Measurements from ENCODE around the gene SPTBN1. TPM values are rescaled to one million over a fixed set of nuclear protein-coding genes. Genes with fewer than 3 reads are reported as not detected.

SPTBN1 gene
- total RNA-seq, 1 donor: 206 TPM

DNA sequence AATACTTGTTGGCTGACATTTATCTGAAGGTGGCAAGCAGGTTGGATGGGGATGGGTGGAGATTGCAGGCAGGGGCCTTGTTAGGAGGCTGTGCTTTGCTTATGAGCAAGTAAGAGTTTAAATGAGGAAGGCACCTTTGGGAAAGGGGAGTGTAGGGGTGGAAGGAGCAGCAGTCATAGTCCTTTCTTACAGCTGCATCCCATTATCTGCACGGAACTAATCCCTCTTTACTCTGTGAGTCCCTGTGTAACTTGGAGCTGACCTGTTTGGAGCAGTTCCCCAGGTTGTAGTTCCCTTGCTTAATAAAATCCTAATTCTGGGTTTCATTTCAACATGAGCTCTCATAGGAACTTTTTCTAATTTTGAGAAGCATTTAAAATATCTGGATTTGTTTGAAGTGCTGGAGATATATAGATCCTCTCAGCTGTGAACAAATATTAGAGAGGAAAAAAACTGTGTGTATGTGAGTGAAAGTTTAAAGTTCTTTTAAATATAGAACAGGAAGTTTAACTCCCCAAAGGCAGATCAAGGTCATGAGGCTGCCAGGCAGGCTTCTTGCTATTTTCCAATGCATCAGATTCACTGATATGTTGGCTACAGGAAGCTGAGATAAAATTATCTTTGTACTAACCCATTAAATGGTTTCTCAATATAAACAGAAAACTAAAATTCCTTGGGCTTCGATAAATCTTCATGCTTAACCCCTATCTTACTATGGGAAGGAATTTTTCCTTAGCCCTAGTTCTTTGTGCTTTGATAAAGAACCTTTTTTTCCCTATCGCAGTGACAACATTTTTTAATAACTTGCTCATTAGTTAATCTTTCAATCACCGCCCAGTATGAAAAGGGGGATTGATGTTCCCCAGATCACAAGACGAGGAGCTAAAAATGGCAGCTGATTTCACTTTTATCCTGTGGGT lies 162.8 kb downstream of the SPTBN1 start:
- no peak for DNase-seq (ENCODE audit: low read depth in 2 of 3, low spot score in 2 of 3)

DNA sequence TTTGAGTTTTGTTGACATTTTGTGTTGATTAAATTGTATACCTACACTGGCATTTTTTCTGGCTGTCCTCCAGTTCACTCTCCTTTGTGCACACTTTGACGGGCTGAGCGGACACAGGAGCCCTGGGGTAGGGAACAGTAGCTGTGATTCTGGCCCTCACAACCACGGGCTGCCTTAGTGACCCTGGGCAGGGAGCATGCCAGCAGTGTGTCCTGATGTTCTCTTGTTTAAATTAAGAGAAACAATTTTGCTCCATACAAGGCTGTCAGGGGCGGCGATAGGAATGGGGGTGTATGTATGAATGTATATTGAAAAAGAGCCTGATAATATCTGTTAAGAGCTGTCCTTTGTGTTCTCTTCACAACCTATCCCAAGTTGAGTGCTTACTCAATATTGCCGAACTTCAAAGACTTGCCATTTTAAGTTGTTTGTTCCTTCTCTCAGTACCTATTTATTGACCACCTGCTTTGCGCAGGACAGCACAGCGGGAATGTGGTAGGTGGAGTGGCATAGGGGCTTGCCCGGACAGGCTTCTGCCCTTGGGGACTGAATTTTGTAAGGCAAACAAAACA lies 163.6 kb downstream of the SPTBN1 start:
- no peak for DNase-seq (ENCODE audit: low read depth in 2 of 3, low spot score in 2 of 3)

DNA sequence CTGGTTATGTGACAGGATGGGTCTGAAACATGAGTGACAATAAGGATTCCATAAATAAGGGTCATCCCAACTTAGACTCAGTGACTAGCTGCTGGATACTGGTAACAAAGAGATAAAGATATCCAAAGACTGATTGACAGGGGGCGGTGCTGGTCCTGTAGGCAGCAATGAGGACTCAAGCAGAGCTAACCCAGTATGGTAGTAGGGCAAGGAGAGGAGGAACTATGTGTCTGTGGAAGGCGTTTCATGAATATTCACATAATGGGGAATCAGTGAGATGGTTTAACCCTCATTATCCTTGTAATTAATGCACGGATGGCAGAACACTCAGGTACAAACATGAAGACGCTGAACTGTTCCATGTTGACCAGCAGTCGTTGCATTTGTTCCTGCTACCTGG lies 164.8 kb downstream of the SPTBN1 start:
- DNase-seq (ENCODE audit: low read depth in 2 of 3, low spot score in 2 of 3): no peak

DNA sequence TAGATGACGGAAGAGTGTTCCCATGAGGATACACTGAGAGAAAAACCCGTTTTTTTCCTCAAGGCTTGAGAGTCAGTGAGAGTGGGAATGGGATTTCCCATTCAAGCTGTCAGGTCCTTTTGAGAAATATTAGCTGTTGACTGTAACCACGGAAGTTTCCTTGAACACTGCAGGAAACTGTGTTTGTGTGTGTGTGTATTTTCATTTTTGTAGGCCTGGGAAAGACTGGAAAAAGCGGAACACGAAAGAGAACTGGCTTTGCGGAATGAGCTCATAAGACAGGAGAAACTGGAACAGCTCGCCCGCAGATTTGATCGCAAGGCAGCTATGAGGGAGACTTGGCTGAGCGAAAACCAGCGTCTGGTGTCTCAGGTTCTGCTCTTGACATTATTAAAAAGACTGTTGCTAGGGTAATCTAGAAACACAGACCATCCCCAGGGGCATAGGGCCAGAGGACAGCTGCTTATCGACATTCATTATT lies 168.5 kb downstream of the SPTBN1 start:
- DNase-seq (ENCODE audit: low read depth in 2 of 3, low spot score in 2 of 3): no peak

DNA sequence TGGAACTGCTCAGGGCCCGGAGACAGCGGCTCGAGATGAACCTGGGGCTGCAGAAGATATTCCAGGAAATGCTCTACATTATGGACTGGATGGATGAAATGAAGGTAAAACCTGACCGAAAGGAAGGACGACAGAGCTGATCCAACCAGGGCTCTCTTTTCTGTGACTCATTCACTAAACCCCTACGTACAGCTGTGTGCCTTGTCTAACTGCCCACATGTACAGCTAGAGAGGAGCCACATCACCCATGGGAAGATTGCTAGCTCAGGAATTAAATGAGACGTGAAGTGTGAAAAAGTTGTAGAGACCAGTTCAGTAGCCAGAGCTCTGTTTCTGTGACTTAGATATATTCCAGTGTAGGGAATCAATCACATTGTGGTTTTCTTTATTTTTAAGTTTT lies 170.0 kb downstream of the SPTBN1 start:
- DNase-seq (ENCODE audit: low read depth in 2 of 3, low spot score in 2 of 3): no peak

DNA sequence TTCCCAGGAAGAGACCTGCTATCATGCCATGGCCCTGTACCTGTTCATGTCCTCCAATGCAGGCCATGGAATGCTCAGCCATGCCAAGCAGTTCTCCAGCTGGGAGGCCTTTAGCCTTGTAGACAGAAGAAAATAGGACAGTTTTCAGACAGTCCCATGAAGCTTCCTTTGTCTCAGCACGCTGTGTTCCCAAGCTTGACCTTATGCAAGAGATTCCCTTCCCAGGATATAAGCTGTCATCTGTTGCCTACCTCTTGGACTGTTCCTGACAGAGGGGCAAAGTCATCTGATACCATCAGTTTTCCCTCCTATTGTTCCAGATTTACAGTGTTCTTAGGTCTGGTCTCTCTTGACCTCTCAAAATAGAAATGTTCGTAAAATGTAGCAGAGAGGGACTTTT lies 170.8 kb downstream of the SPTBN1 start:
- no peak for DNase-seq (ENCODE audit: low read depth in 2 of 3, low spot score in 2 of 3)

DNA sequence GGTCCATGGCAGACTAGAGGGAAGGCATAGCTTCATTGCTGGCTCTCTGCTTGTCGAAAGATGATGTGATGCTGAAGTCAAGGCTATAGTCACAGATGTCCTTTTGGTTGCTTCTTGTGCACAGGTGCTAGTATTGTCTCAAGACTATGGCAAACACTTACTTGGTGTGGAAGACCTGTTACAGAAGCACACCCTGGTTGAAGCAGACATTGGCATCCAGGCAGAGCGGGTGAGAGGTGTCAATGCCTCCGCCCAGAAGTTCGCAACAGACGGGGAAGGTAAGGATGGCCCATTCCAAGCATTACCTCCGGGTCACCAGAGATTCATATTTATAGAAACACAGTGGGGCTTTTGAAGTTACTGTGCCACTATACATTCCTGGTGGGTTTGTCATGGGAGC lies 171.8 kb downstream of the SPTBN1 start:
- DNase-seq (ENCODE audit: low read depth in 2 of 3, low spot score in 2 of 3): no peak

DNA sequence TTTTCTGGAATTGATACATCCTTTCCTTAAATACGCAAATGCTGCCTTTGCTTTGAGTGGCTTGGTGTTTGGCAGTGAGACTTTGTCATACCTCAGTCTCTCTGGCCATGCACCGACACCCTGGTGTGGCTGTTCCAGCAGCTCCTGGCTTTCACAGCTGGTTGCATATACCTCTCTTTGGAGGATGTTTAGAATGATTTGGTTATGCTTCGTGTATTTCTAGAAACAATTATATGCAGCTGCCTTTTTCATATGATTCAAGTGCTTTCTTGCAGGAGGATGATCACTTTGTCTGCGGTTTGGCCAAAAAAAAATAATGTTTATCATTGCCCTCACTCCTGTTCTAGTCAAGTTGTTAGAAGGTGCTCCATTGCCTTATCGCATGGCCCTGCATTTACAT lies 172.3 kb downstream of the SPTBN1 start:
- DNase-seq (ENCODE audit: low read depth in 2 of 3, low spot score in 2 of 3): no peak

DNA sequence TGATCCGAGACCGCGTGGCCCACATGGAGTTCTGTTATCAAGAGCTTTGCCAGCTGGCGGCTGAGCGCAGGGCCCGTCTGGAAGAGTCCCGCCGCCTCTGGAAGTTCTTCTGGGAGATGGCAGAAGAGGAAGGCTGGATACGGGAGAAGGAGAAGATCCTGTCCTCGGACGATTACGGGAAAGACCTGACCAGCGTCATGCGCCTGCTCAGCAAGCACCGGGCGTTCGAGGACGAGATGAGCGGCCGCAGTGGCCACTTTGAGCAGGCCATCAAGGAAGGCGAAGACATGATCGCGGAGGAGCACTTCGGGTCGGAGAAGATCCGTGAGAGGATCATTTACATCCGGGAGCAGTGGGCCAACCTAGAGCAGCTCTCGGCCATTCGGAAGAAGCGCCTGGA lies 172.8 kb downstream of the SPTBN1 start:
- no peak for DNase-seq (ENCODE audit: low read depth in 2 of 3, low spot score in 2 of 3)

DNA sequence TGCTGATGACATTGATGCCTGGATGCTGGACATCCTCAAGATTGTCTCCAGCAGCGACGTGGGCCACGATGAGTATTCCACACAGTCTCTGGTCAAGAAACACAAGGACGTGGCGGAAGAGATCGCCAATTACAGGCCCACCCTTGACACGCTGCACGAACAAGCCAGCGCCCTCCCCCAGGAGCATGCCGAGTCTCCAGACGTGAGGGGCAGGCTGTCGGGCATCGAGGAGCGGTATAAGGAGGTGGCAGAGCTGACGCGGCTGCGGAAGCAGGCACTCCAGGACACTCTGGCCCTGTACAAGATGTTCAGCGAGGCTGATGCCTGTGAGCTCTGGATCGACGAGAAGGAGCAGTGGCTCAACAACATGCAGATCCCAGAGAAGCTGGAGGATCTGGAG lies 173.3 kb downstream of the SPTBN1 start:
- DNase-seq (ENCODE audit: low read depth in 2 of 3, low spot score in 2 of 3): no peak

DNA sequence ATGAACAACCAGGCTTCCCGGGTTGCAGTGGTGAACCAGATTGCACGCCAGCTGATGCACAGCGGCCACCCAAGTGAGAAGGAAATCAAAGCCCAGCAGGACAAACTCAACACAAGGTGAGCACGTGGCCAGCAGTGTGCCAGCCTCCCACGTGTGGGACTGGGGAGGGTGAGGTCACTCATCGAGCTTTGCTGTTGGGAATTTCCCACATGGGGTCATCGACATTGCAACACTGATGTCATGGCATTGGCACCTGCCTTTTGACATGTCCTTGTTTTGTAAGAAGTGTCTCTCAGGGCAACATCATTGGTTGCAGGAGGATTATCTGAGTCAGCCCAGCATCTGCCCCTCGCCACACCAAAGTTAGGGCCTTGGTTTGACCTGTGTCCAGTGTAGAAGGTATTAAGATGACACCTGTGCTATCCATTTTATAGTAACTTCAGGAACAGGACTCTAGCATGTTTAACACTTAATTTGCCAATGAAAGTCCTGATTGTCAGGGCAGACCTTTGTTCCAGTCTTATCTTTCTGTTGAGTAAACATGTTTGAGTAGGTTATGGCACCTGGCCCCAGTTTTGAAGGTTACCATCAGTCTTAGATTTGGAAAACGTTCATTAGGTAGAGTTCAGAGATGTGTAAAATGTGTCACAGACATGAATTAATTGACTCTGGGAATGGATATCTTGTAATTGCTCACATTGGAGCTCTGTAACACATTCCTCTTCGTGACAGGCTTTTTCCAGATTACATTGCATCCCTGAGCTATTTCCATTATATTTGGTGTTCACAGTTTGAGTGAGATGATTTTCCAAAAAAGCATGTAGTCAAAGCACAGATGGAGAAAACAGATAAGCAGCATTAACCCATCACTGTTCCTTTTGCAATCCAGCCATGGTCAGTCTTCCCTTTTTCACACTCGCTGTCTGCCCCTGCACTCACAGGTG lies 174.1 kb downstream of the SPTBN1 start:
- DNase-seq (ENCODE audit: low read depth in 2 of 3, low spot score in 2 of 3): no peak

DNA sequence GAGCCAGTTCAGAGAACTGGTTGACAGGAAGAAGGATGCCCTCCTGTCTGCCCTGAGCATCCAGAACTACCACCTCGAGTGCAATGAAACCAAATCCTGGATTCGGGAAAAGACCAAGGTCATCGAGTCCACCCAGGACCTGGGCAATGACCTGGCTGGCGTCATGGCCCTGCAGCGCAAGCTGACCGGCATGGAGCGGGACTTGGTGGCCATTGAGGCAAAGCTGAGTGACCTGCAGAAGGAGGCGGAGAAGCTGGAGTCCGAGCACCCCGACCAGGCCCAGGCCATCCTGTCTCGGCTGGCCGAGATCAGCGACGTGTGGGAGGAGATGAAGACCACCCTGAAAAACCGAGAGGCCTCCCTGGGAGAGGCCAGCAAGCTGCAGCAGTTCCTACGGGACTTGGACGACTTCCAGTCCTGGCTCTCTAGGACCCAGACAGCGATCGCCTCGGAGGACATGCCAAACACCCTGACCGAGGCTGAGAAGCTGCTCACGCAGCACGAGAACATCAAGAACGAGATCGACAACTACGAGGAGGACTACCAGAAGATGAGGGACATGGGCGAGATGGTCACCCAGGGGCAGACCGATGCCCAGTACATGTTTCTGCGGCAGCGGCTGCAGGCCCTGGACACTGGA lies 174.9 kb downstream of the SPTBN1 start:
- no peak for DNase-seq (ENCODE audit: low read depth in 2 of 3, low spot score in 2 of 3)

DNA sequence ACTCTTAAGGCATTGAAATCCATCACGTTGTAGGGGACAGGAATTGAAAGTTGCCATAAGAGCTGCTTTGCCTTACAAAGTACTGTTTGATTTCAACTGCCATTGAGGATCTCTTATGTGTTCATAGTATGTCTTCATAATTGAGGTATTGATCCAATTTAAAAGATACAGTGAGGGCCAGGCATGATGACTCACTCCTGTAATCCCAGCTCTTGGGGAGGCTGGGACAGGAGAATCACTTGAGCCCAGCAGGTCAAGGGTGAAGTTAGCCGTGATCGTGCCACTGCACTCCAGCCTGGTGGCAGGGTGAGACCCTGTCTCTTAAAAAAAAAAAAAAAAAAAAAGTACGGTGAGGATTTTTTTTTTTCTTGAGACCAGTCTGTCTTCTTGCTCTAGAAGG lies 175.6 kb downstream of the SPTBN1 start:
- no peak for DNase-seq (ENCODE audit: low read depth in 2 of 3, low spot score in 2 of 3)

DNA sequence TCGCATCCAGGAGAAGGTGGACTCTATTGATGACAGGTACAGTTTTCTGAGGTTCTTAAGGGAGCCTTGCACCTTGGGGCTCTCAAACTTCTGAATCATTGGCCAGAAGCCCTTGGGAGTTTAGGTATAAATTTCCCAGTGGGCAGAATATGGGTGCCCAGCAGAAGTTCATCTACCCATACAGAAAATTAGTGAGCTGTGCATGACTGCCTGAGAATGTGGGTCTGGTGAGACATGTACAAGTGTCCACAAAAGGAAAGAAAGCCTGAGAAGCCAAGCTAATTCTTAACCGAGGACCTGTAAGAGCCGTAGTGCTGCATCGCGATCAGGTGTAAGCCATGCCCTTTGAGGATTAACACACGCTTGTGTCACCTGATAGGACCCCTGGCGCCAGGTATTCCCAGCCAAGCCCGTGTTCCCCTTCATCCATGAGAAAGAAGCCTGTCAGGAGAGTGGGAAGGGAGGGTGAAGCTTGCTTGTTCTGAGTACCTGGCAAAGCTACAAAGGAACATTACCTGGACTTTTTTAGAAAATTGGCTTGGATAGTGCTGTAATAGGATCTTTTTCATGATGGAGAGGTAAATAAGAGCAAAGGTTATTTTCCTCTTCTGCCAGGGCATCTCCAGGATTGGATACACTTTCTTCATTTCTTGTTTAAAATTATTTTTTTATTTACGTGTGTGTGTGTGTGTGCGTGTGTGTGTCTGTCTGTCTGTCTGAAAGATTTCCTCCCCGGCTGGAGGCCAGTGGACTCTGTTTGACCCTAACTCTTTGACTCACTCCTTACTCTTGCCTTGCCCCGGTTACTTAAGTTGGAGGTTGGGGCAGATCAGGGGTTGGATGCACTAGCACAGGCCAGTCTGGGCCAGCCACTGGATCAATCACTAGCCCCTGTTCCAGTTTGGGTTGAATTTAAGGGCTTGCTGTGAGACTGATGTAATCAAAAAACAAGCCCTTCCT lies 176.9 kb downstream of the SPTBN1 start:
- no peak for DNase-seq (ENCODE audit: low read depth in 2 of 3, low spot score in 2 of 3)

DNA sequence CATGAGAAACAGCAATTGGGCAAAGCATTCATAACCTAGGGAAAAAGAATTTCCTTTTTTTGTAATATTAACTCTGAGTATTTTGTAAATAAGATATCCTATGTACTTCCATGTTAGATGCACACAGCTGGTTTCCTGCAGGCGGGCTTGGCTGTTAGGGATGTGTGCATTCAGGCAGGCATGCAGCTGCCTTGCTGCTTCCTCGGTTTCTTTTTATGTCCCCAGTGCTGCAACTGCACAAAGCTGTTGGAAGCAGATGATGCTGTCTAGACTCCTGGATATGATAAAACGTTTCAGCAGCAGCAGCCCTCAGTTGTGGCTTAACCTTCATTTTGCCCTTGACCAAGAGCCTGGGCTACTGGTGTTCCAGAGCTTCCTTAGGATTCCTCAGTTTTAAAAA lies 177.9 kb downstream of the SPTBN1 start:
- DNase-seq (ENCODE audit: low read depth in 2 of 3, low spot score in 2 of 3): no peak

DNA sequence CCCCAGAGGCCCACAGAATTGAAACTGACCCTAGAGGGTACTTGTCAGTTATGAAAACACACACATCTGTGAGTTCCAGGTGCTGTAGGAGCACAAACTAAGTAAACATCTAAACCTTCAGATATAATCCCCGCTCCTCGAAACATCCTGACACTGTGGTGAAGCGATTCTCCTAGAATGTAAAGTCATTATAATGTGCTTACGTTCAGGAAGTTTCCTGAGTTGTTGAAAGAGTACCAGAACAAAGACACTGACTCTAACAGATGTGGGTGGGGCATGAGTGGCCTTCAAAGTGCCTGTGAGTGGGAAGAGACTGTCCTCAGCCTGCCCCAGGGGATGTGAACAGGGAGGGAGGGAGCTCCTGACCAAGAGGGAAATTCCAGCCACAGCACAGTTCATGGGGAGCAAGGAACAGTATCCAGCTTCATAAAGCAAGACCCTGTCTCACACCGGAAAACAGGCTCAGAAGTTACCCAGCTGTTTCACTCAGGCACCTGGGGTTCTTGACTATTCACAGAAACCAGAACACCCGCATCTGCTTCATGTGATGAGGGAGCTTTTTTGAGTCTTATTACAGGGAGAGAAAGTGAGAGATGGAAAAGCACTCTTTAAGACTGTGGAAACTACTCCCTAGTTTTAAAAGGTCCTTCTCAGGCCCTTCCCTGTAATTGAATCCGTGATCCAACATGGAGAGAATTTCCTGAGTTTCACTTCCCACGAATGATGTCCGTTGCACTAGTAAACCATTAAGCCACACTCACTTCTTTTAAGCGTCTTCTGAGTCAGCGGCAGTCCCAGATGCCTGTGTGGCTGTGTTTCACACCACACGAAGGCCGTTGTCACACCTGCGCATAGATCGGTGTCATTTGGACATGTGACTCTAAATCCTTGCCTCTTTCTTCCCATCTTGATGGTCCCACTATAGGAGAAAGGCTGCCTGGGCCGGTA lies 178.7 kb downstream of the SPTBN1 start:
- no peak for DNase-seq (ENCODE audit: low read depth in 2 of 3, low spot score in 2 of 3)

DNA sequence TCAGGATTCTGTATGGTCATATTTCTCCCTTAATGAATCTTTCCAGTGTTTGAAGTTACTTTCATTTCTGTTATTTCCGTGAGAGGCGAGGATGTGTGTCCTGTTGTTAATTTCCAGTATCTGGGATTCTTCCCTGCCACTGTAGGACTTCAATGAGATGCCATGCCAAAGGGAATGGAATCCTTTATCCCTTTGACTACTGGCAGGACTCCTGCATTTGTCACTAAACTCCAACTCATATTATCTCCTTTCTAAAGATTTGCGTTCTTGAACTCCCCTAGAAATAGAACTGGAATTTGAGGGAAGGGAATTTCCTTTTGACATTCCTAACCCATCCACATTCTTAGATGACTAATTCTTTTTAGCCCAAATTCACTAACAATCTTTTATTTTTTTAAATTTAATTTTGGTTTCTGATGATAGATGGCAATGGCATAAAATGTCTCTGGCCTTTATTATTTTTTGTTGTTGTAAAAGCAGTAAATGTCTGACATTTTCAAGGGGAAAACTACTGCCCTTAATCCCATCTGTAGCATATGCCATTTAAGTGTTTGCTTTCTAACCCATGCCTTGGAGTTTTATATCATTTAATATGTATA lies 179.5 kb downstream of the SPTBN1 start:
- DNase-seq (ENCODE audit: low read depth in 2 of 3, low spot score in 2 of 3): no peak

Measured in hematopoietic multipotent progenitor cell (in vitro differentiated cells).